Measurements from ENCODE around the gene NTNG1. TPM values are rescaled to one million over a fixed set of nuclear protein-coding genes. Genes with fewer than 3 reads are reported as not detected.

Gene NTNG1
- total RNA-seq, 1 experiment from 2014 or later = not detected

- no peak for DNase-seq
- no peak overlapping the region for H2AFZ ChIP-seq (ENCODE audit: low read length)
Measured at GRCh38 chr1:107110326-107110725, 30.5 kb upstream of the NTNG1 start.

GRCh38 chr1:107116306-107116790 is 24.5 kb upstream of the NTNG1 start:
- H3K4me1 ChIP-seq (ENCODE audit: low read length) = no peaks in the 10 kb centered on the region
- H3K4me2 ChIP-seq (ENCODE audit: low read depth, low read length, poor library complexity, severe bottlenecking) = no peak overlapping the region

More at GRCh38 chr1:107110326-107110725, 30.5 kb upstream of the NTNG1 start:
- Histone ChIP-seq H3K4me1 (ENCODE audit: low read length) (no peaks in the 10 kb centered on the region), H4K20me1 (ENCODE audit: insufficient read depth, low read depth, low read length) (no peaks in the 10 kb centered on the region), H3K27me3 (ENCODE audit: low read length) (no peaks in the 10 kb centered on the region), H3K79me2 (ENCODE audit: low read length) (no peaks in the 10 kb centered on the region), H3K27ac (ENCODE audit: low read length) (no peak overlapping the region), H3K4me2 (ENCODE audit: low read depth, low read length, poor library complexity, severe bottlenecking) (no peak overlapping the region), H3K4me3 (ENCODE audit: low read length) (no peak overlapping the region), H3K9me3 (ENCODE audit: low read length) (no peaks in the 10 kb centered on the region), H3K36me3 (ENCODE audit: insufficient read depth, low read length) (no peaks in the 10 kb centered on the region), H3K9ac (ENCODE audit: low read length) (no peak overlapping the region), H3K9me2 (replicated peaks; ENCODE audit: insufficient read depth, low read length) (no peaks in the 10 kb centered on the region)

GRCh38 chr1:107122225-107122624 is 18.6 kb upstream of the NTNG1 start:
- H2AFZ ChIP-seq (ENCODE audit: low read length) = no peak overlapping the region
- no peak overlapping the region for H3K4me3 ChIP-seq (ENCODE audit: low read length)
- H3K9me2 ChIP-seq (replicated peaks; ENCODE audit: insufficient read depth, low read length) = no peaks in the 10 kb centered on the region
- no peaks in the 10 kb centered on the region for H3K79me2 ChIP-seq (ENCODE audit: low read length)
- H3K4me1 ChIP-seq (ENCODE audit: low read length) = no peaks in the 10 kb centered on the region
- no peaks in the 10 kb centered on the region for H3K9me3 ChIP-seq (ENCODE audit: low read length)
- H4K20me1 ChIP-seq (ENCODE audit: insufficient read depth, low read depth, low read length) = no peaks in the 10 kb centered on the region
- H3K36me3 ChIP-seq (ENCODE audit: insufficient read depth, low read length) = no peaks in the 10 kb centered on the region
- H3K27me3 ChIP-seq (ENCODE audit: low read length) = no peaks in the 10 kb centered on the region
- H3K4me2 ChIP-seq (ENCODE audit: low read depth, low read length, poor library complexity, severe bottlenecking) = no peak overlapping the region
- H3K27ac ChIP-seq (ENCODE audit: low read length) = no peak overlapping the region
- no peak overlapping the region for H3K9ac ChIP-seq (ENCODE audit: low read length)
- DNase-seq = no peak

More at GRCh38 chr1:107116306-107116790, 24.5 kb upstream of the NTNG1 start:
- Histone ChIP-seq H3K36me3 (ENCODE audit: insufficient read depth, low read length) (no peaks in the 10 kb centered on the region), H4K20me1 (ENCODE audit: insufficient read depth, low read depth, low read length) (no peaks in the 10 kb centered on the region), H3K9me2 (replicated peaks; ENCODE audit: insufficient read depth, low read length) (no peaks in the 10 kb centered on the region), H3K9me3 (ENCODE audit: low read length) (no peaks in the 10 kb centered on the region), H3K79me2 (ENCODE audit: low read length) (no peaks in the 10 kb centered on the region), H2AFZ (ENCODE audit: low read length) (no peak overlapping the region), H3K4me3 (ENCODE audit: low read length) (no peak overlapping the region), H3K9ac (ENCODE audit: low read length) (no peak overlapping the region), H3K27me3 (ENCODE audit: low read length) (no peaks in the 10 kb centered on the region), H3K27ac (ENCODE audit: low read length) (no peak overlapping the region)
- no peak for DNase-seq

GRCh38 chr1:107123741-107124140 is 17.1 kb upstream of the NTNG1 start:
- H3K4me1 ChIP-seq (ENCODE audit: low read length) = no peaks in the 10 kb centered on the region
- no peaks in the 10 kb centered on the region for H3K9me2 ChIP-seq (replicated peaks; ENCODE audit: insufficient read depth, low read length)
- no peak overlapping the region for H3K4me2 ChIP-seq (ENCODE audit: low read depth, low read length, poor library complexity, severe bottlenecking)
- H3K9ac ChIP-seq (ENCODE audit: low read length) = no peak overlapping the region
- H4K20me1 ChIP-seq (ENCODE audit: insufficient read depth, low read depth, low read length) = no peaks in the 10 kb centered on the region
- H3K4me3 ChIP-seq (ENCODE audit: low read length) = no peak overlapping the region
- H3K27ac ChIP-seq (ENCODE audit: low read length) = no peak overlapping the region
- no peaks in the 10 kb centered on the region for H3K79me2 ChIP-seq (ENCODE audit: low read length)
- H2AFZ ChIP-seq (ENCODE audit: low read length) = no peak overlapping the region
- DNase-seq = no peak
- no peaks in the 10 kb centered on the region for H3K36me3 ChIP-seq (ENCODE audit: insufficient read depth, low read length)
- H3K9me3 ChIP-seq (ENCODE audit: low read length) = no peaks in the 10 kb centered on the region
- H3K27me3 ChIP-seq (ENCODE audit: low read length) = no peaks in the 10 kb centered on the region

GRCh38 chr1:107124694-107125093 is 16.1 kb upstream of the NTNG1 start:
- Histone ChIP-seq H2AFZ (ENCODE audit: low read length) (no peak overlapping the region), H3K79me2 (ENCODE audit: low read length) (no peaks in the 10 kb centered on the region), H3K4me2 (ENCODE audit: low read depth, low read length, poor library complexity, severe bottlenecking) (no peak overlapping the region), H3K9me2 (replicated peaks; ENCODE audit: insufficient read depth, low read length) (no peaks in the 10 kb centered on the region), H3K9ac (ENCODE audit: low read length) (no peak overlapping the region), H3K36me3 (ENCODE audit: insufficient read depth, low read length) (no peaks in the 10 kb centered on the region), H3K9me3 (ENCODE audit: low read length) (no peaks in the 10 kb centered on the region), H3K27me3 (ENCODE audit: low read length) (no peaks in the 10 kb centered on the region), H3K27ac (ENCODE audit: low read length) (no peak overlapping the region), H3K4me1 (ENCODE audit: low read length) (no peaks in the 10 kb centered on the region), H4K20me1 (ENCODE audit: insufficient read depth, low read depth, low read length) (no peaks in the 10 kb centered on the region), H3K4me3 (ENCODE audit: low read length) (no peak overlapping the region)
- DNase-seq = no peak

GRCh38 chr1:107132195-107132594 is 8.6 kb upstream of the NTNG1 start:
- Histone ChIP-seq H3K27me3 (ENCODE audit: low read length) (no peaks in the 10 kb centered on the region), H4K20me1 (ENCODE audit: insufficient read depth, low read depth, low read length) (no peaks in the 10 kb centered on the region), H3K79me2 (ENCODE audit: low read length) (no peaks in the 10 kb centered on the region), H3K9me2 (replicated peaks; ENCODE audit: insufficient read depth, low read length) (no peaks in the 10 kb centered on the region), H2AFZ (ENCODE audit: low read length) (no peak overlapping the region), H3K4me3 (ENCODE audit: low read length) (no peak overlapping the region), H3K9ac (ENCODE audit: low read length) (no peak overlapping the region), H3K4me1 (ENCODE audit: low read length) (peaks cover 14% of the 10 kb centered on the region), H3K4me2 (ENCODE audit: low read depth, low read length, poor library complexity, severe bottlenecking) (peak overlapping the region; percentile 40), H3K36me3 (ENCODE audit: insufficient read depth, low read length) (no peaks in the 10 kb centered on the region), H3K27ac (ENCODE audit: low read length) (no peak overlapping the region), H3K9me3 (ENCODE audit: low read length) (no peaks in the 10 kb centered on the region)
- peak; percentile 59 for DNase-seq

GRCh38 chr1:107132780-107133179 is 8.1 kb upstream of the NTNG1 start:
- Histone ChIP-seq H3K36me3 (ENCODE audit: insufficient read depth, low read length) (no peaks in the 10 kb centered on the region), H3K27me3 (ENCODE audit: low read length) (no peaks in the 10 kb centered on the region), H3K9me3 (ENCODE audit: low read length) (no peaks in the 10 kb centered on the region), H2AFZ (ENCODE audit: low read length) (no peak overlapping the region), H3K79me2 (ENCODE audit: low read length) (no peaks in the 10 kb centered on the region), H3K27ac (ENCODE audit: low read length) (no peak overlapping the region), H3K9me2 (replicated peaks; ENCODE audit: insufficient read depth, low read length) (no peaks in the 10 kb centered on the region), H3K4me1 (ENCODE audit: low read length) (peaks cover 14% of the 10 kb centered on the region), H4K20me1 (ENCODE audit: insufficient read depth, low read depth, low read length) (no peaks in the 10 kb centered on the region), H3K4me2 (ENCODE audit: low read depth, low read length, poor library complexity, severe bottlenecking) (no peak overlapping the region), H3K9ac (ENCODE audit: low read length) (no peak overlapping the region), H3K4me3 (ENCODE audit: low read length) (no peak overlapping the region)
- no peak for DNase-seq

- DNase-seq = peak; percentile 71
- H2AFZ ChIP-seq (ENCODE audit: low read length) = no peak overlapping the region
- H3K9ac ChIP-seq (ENCODE audit: low read length) = no peak overlapping the region
- no peaks in the 10 kb centered on the region for H3K36me3 ChIP-seq (ENCODE audit: insufficient read depth, low read length)
- no peak overlapping the region for H3K4me2 ChIP-seq (ENCODE audit: low read depth, low read length, poor library complexity, severe bottlenecking)
- no peaks in the 10 kb centered on the region for H3K9me3 ChIP-seq (ENCODE audit: low read length)
- no peaks in the 10 kb centered on the region for H4K20me1 ChIP-seq (ENCODE audit: insufficient read depth, low read depth, low read length)
- H3K4me3 ChIP-seq (ENCODE audit: low read length) = no peak overlapping the region
- H3K27ac ChIP-seq (ENCODE audit: low read length) = no peak overlapping the region
- H3K4me1 ChIP-seq (ENCODE audit: low read length) = peaks cover 14% of the 10 kb centered on the region
- no peaks in the 10 kb centered on the region for H3K9me2 ChIP-seq (replicated peaks; ENCODE audit: insufficient read depth, low read length)
- no peaks in the 10 kb centered on the region for H3K79me2 ChIP-seq (ENCODE audit: low read length)
- no peaks in the 10 kb centered on the region for H3K27me3 ChIP-seq (ENCODE audit: low read length)
Measured at GRCh38 chr1:107135463-107135862, 5.4 kb upstream of the NTNG1 start.

GRCh38 chr1:107138166-107138565 is 2.7 kb upstream of the NTNG1 start:
- no peak overlapping the region for H3K9ac ChIP-seq (ENCODE audit: low read length)

More at GRCh38 chr1:107138166-107138565, 2.7 kb upstream of the NTNG1 start:
- H4K20me1 ChIP-seq (ENCODE audit: insufficient read depth, low read depth, low read length) = no peaks in the 10 kb centered on the region
- no peaks in the 10 kb centered on the region for H3K27me3 ChIP-seq (ENCODE audit: low read length)
- H3K36me3 ChIP-seq (ENCODE audit: insufficient read depth, low read length) = no peaks in the 10 kb centered on the region
- H3K79me2 ChIP-seq (ENCODE audit: low read length) = no peaks in the 10 kb centered on the region
- no peak for DNase-seq
- H3K27ac ChIP-seq (ENCODE audit: low read length) = no peak overlapping the region
- no peak overlapping the region for H3K4me3 ChIP-seq (ENCODE audit: low read length)
- H3K4me2 ChIP-seq (ENCODE audit: low read depth, low read length, poor library complexity, severe bottlenecking) = no peak overlapping the region
- H3K9me2 ChIP-seq (replicated peaks; ENCODE audit: insufficient read depth, low read length) = no peaks in the 10 kb centered on the region
- peaks cover 4% of the 10 kb centered on the region; the same call in 1 of the 2 replicates for H3K4me1 ChIP-seq (ENCODE audit: low read length)
- H2AFZ ChIP-seq (ENCODE audit: low read length) = no peak overlapping the region
- H3K9me3 ChIP-seq (ENCODE audit: low read length) = no peaks in the 10 kb centered on the region
